ENCODE measurements around the gene MRPS9. TPM values are rescaled to one million over a fixed set of nuclear protein-coding genes. Genes with fewer than 3 reads are reported as not detected.

Gene MRPS9
- total and polyA plus RNA-seq, 4 donors, result 12.8 to 22.1 (median 17.5) TPM

GRCh38 chr2:105052773-105053172 is 14.9 kb downstream of the MRPS9 start:
- no peak for ATAC-seq (ENCODE audit: low FRiP score)

DNA sequence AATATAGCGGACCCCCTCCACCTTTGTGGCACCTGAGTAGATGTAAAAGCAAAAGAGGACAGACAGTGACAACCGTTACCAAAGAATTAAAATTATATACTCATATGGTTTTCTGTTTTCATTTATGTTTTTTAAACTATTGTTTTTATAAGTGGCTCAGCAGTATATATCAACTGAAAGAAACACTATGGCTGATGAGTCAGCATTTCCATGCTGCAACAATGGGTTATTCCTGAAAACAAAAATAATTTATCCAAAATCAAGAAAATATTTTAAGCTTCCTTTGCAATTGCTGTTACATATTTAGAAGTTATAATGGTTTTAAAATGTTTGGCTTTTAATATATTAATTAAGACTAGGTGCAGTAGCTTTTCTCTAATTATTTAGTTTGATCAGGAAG is 17.7 kb downstream of the MRPS9 start:
- H3K27me3 ChIP-seq (ENCODE audit: control insufficient read depth in 1 of 2, insufficient read depth in 2 of 2, low read length in 1 of 2), result no peaks in the 10 kb centered on the region
- ATAC-seq (ENCODE audit: low FRiP score) (no peak), DNase-seq (no peak)
- H3K9me3 ChIP-seq (ENCODE audit: control insufficient read depth, low read length), result no peaks in the 10 kb centered on the region
- intact Hi-C loops (cut with DNase I), result no loop called here
- no peaks in the 10 kb centered on the region for H3K36me3 ChIP-seq (ENCODE audit: control insufficient read depth in 1 of 2, insufficient read depth in 2 of 2, low read length in 1 of 2)
- no peak overlapping the region for H3K27ac ChIP-seq (ENCODE audit: low read depth in 1 of 2, low read length in 2 of 2)
- WGBS, 2 donors, result 73 to 80% methylated on average over 2 of the region's 2 CpGs
- no peak overlapping the region for H3K4me3 ChIP-seq (ENCODE audit: low read length in 2 of 2)
- H3K4me1 ChIP-seq (ENCODE audit: control insufficient read depth in 1 of 2, insufficient read depth in 2 of 2, low read length in 2 of 2), result no peaks in the 10 kb centered on the region

More at GRCh38 chr2:105052773-105053172, 14.9 kb downstream of the MRPS9 start:
- H3K36me3 ChIP-seq (ENCODE audit: control insufficient read depth in 1 of 2, insufficient read depth in 2 of 2, low read length in 1 of 2), result peaks cover 0 to 2% of the 10 kb centered on the region in 2 donors
- WGBS, 2 donors, result 93 to 100% methylated on average over 1 of the region's 1 CpG
- no peaks in the 10 kb centered on the region for H3K4me1 ChIP-seq (ENCODE audit: control insufficient read depth in 1 of 2, insufficient read depth in 2 of 2, low read length in 2 of 2)
- no peaks in the 10 kb centered on the region for H3K9me3 ChIP-seq (ENCODE audit: control insufficient read depth, low read length)
- H3K4me3 ChIP-seq (ENCODE audit: low read length in 2 of 2), result no peak overlapping the region
- no peak overlapping the region for H3K27ac ChIP-seq (ENCODE audit: low read depth in 1 of 2, low read length in 2 of 2)
- no peaks in the 10 kb centered on the region for H3K27me3 ChIP-seq (ENCODE audit: control insufficient read depth in 1 of 2, insufficient read depth in 2 of 2, low read length in 1 of 2)
- no peak for DNase-seq
- intact Hi-C loops (cut with DNase I), result no loop called here

GRCh38 chr2:105056245-105056644 is 18.4 kb downstream of the MRPS9 start:
- ATAC-seq (ENCODE audit: low FRiP score), result no peak
- intact Hi-C loops (cut with DNase I), result no loop called here
- WGBS, 2 donors, result 82 to 83% methylated on average over 3 of the region's 3 CpGs
- no peak for DNase-seq
- Histone ChIP-seq H3K4me3 (ENCODE audit: low read length in 2 of 2) (no peak overlapping the region), H3K9me3 (ENCODE audit: control insufficient read depth, low read length) (no peaks in the 10 kb centered on the region), H3K27me3 (ENCODE audit: control insufficient read depth in 1 of 2, insufficient read depth in 2 of 2, low read length in 1 of 2) (no peaks in the 10 kb centered on the region), H3K4me1 (ENCODE audit: control insufficient read depth in 1 of 2, insufficient read depth in 2 of 2, low read length in 2 of 2) (no peaks in the 10 kb centered on the region), H3K36me3 (ENCODE audit: control insufficient read depth in 1 of 2, insufficient read depth in 2 of 2, low read length in 1 of 2) (no peaks in the 10 kb centered on the region), H3K27ac (ENCODE audit: low read depth in 1 of 2, low read length in 2 of 2) (no peak overlapping the region)

- no peak for DNase-seq
- no peak for ATAC-seq (ENCODE audit: low FRiP score)
- no peaks in the 10 kb centered on the region for H3K27me3 ChIP-seq (ENCODE audit: control insufficient read depth in 1 of 2, insufficient read depth in 2 of 2, low read length in 1 of 2)
- no peaks in the 10 kb centered on the region for H3K9me3 ChIP-seq (ENCODE audit: control insufficient read depth, low read length)
- H3K4me1 ChIP-seq (ENCODE audit: control insufficient read depth in 1 of 2, insufficient read depth in 2 of 2, low read length in 2 of 2), result no peaks in the 10 kb centered on the region
- no peak overlapping the region for H3K27ac ChIP-seq (ENCODE audit: low read depth in 1 of 2, low read length in 2 of 2)
- intact Hi-C loops (cut with DNase I), result no loop called here
- H3K36me3 ChIP-seq (ENCODE audit: control insufficient read depth in 1 of 2, insufficient read depth in 2 of 2, low read length in 1 of 2), result no peaks in the 10 kb centered on the region
- WGBS, 2 donors, result 90 to 91% methylated on average over 1 of the region's 1 CpG
- no peak overlapping the region for H3K4me3 ChIP-seq (ENCODE audit: low read length in 2 of 2)
These were observed 19.1 kb downstream of the MRPS9 start for GRCh38 chr2:105057005-105057404.

- WGBS, 2 donors, result 88 to 93% methylated on average over 3 of the region's 3 CpGs
- Histone ChIP-seq H3K9me3 (ENCODE audit: control insufficient read depth, low read length) (no peaks in the 10 kb centered on the region), H3K4me1 (ENCODE audit: control insufficient read depth in 1 of 2, insufficient read depth in 2 of 2, low read length in 2 of 2) (no peaks in the 10 kb centered on the region), H3K27me3 (ENCODE audit: control insufficient read depth in 1 of 2, insufficient read depth in 2 of 2, low read length in 1 of 2) (no peaks in the 10 kb centered on the region), H3K4me3 (ENCODE audit: low read length in 2 of 2) (no peak overlapping the region), H3K36me3 (ENCODE audit: control insufficient read depth in 1 of 2, insufficient read depth in 2 of 2, low read length in 1 of 2) (no peaks in the 10 kb centered on the region), H3K27ac (ENCODE audit: low read depth in 1 of 2, low read length in 2 of 2) (no peak overlapping the region)
- ATAC-seq (ENCODE audit: low FRiP score) (no peak), DNase-seq (no peak)
- intact Hi-C loops (cut with DNase I), result no loop called here
These were observed 23.7 kb downstream of the MRPS9 start for GRCh38 chr2:105061560-105061959.

GRCh38 chr2:105062158-105062557 is 24.3 kb downstream of the MRPS9 start:
- no peaks in the 10 kb centered on the region for H3K27me3 ChIP-seq (ENCODE audit: control insufficient read depth in 1 of 2, insufficient read depth in 2 of 2, low read length in 1 of 2)
- no peaks in the 10 kb centered on the region for H3K9me3 ChIP-seq (ENCODE audit: control insufficient read depth, low read length)
- DNase-seq, result no peak
- no peak overlapping the region for H3K27ac ChIP-seq (ENCODE audit: low read depth in 1 of 2, low read length in 2 of 2)
- WGBS, 2 donors, result 92 to 93% methylated on average over 5 of the region's 5 CpGs
- H3K36me3 ChIP-seq (ENCODE audit: control insufficient read depth in 1 of 2, insufficient read depth in 2 of 2, low read length in 1 of 2), result no peaks in the 10 kb centered on the region
- H3K4me1 ChIP-seq (ENCODE audit: control insufficient read depth in 1 of 2, insufficient read depth in 2 of 2, low read length in 2 of 2), result no peaks in the 10 kb centered on the region
- ATAC-seq (ENCODE audit: low FRiP score), result no peak
- intact Hi-C loops (cut with DNase I), result no loop called here
- H3K4me3 ChIP-seq (ENCODE audit: low read length in 2 of 2), result no peak overlapping the region

DNA sequence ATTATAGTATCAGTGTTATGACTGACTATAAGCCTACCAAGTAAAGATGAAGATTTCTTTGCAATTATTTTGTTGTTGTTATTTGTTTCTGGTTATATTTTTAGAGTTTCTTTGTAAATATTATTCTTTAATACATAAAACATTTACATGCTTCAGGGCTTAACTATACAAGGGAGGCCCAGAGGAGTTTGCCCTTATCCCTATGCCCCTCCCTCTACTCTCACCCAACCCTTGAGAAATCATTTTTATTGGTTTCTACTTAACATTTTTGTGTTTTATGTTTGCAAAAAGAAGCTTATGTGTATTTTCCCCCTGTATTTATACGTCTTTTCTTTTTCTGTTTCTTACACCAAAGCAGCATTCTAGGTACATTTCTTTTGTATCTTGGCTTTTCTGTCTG is 30.5 kb downstream of the MRPS9 start:
- H3K27me3 ChIP-seq (ENCODE audit: control insufficient read depth in 1 of 2, insufficient read depth in 2 of 2, low read length in 1 of 2), result no peaks in the 10 kb centered on the region
- WGBS, 2 donors, result 90 to 91% methylated on average over 1 of the region's 1 CpG
- H3K27ac ChIP-seq (ENCODE audit: low read depth in 1 of 2, low read length in 2 of 2), result no peak overlapping the region
- DNase-seq, result no peak
- no peaks in the 10 kb centered on the region for H3K9me3 ChIP-seq (ENCODE audit: control insufficient read depth, low read length)
- no peak overlapping the region for H3K4me3 ChIP-seq (ENCODE audit: low read length in 2 of 2)
- intact Hi-C loops (cut with DNase I), result no loop called here
- ATAC-seq (ENCODE audit: low FRiP score), result no peak
- H3K36me3 ChIP-seq (ENCODE audit: control insufficient read depth in 1 of 2, insufficient read depth in 2 of 2, low read length in 1 of 2), result no peaks in the 10 kb centered on the region
- H3K4me1 ChIP-seq (ENCODE audit: control insufficient read depth in 1 of 2, insufficient read depth in 2 of 2, low read length in 2 of 2), result no peaks in the 10 kb centered on the region

DNA sequence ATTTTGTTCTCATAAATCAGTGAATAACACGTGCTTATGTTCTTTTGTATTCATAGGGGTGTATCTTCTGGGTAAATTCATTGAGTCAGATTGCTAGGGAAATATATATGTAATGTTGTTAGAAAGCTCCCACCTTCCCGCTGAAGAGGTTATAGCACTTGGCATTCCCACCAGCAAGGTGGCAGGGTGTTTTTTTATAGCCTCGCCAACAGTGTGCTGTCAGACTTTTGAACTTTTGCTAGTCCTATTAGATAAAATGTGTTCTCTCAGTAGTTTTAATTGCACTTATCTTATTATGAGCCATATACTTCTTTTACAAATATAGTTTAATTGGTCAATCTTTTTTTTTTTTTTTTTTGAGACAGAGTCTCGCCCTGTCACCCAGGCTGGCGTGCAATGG is 31.0 kb downstream of the MRPS9 start:
- H3K27me3 ChIP-seq (ENCODE audit: control insufficient read depth in 1 of 2, insufficient read depth in 2 of 2, low read length in 1 of 2), result no peaks in the 10 kb centered on the region
- no peak overlapping the region for H3K4me3 ChIP-seq (ENCODE audit: low read length in 2 of 2)
- no peaks in the 10 kb centered on the region for H3K36me3 ChIP-seq (ENCODE audit: control insufficient read depth in 1 of 2, insufficient read depth in 2 of 2, low read length in 1 of 2)
- no peaks in the 10 kb centered on the region for H3K9me3 ChIP-seq (ENCODE audit: control insufficient read depth, low read length)
- H3K4me1 ChIP-seq (ENCODE audit: control insufficient read depth in 1 of 2, insufficient read depth in 2 of 2, low read length in 2 of 2), result no peaks in the 10 kb centered on the region
- H3K27ac ChIP-seq (ENCODE audit: low read depth in 1 of 2, low read length in 2 of 2), result no peak overlapping the region
- DNase-seq (no peak), ATAC-seq (ENCODE audit: low FRiP score) (no peak)
- WGBS, 2 donors, result 96 to 98% methylated on average over 5 of the region's 5 CpGs
- intact Hi-C loops (cut with DNase I), result no loop called here

DNA sequence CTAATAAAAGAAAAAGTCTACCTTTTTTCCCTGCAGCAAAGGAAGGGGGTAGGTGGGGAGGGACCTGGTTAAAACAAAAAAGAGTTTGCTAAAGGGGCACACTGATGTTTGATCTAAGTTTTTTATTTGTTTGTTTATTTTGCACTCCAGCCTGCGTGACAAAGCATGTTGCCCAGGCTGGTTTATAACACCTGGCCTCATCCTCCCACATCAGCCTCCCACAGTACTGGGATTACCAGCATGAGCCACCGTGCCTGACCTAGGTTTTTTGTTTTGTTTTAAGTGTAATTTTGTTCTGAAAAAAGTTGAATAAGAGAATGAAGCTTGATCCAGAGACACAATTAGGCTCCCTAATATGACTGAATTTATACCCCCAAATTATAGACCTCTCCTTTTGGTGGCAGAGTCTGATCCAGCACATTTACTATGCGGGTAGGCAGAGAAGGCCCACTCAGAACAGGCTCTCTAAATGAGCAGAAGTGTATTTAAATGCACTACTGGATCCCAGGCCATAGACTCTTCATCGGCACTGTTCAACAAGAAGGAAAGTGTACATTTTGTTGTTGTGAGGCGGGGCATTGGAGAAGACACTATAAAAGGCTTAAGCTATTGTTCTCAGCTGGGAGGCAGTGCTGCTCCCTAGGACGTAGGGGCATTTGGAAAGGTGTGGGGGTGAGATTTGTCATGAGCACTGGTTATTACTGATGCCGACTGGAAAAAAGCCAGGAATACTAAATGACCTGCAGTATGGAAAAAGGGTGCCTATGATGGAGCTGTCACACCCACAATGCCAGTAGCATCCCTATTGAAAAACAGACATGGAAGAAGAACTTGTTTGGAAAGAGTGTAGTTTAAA is 32.4 kb downstream of the MRPS9 start:
- no peak overlapping the region for H3K27ac ChIP-seq (ENCODE audit: low read depth in 1 of 2, low read length in 2 of 2)
- no peaks in the 10 kb centered on the region for H3K4me1 ChIP-seq (ENCODE audit: control insufficient read depth in 1 of 2, insufficient read depth in 2 of 2, low read length in 2 of 2)
- no peaks in the 10 kb centered on the region for H3K9me3 ChIP-seq (ENCODE audit: control insufficient read depth, low read length)
- DNase-seq (no peak), ATAC-seq (ENCODE audit: low FRiP score) (no peak)
- no peak overlapping the region for H3K4me3 ChIP-seq (ENCODE audit: low read length in 2 of 2)
- intact Hi-C loops (cut with DNase I), result no loop called here
- no peaks in the 10 kb centered on the region for H3K27me3 ChIP-seq (ENCODE audit: control insufficient read depth in 1 of 2, insufficient read depth in 2 of 2, low read length in 1 of 2)
- no peaks in the 10 kb centered on the region for H3K36me3 ChIP-seq (ENCODE audit: control insufficient read depth in 1 of 2, insufficient read depth in 2 of 2, low read length in 1 of 2)
- WGBS, 2 donors, result 92 to 93% methylated on average over 7 of the region's 7 CpGs
